Kidney epithelial cell (primary cell): ENCODE data around the gene SUSD5. TPM values are rescaled to one million over a fixed set of nuclear protein-coding genes. Genes with fewer than 3 reads are reported as not detected.

ENCODE experiments used
- DNase-seq: peaks from one replicate; pipeline ENCODE4 v3.0.0-alpha.2; 2010; ENCODE audit warnings: low read depth
- H3K27me3 ChIP-seq: 2 replicates; pipeline ENCODE4 v1.6.0; 2011; ENCODE audit warnings: low read length; ENCODE audit not compliant: control insufficient read depth, insufficient read depth
- H3K36me3 ChIP-seq: 2 replicates; pipeline ENCODE4 v1.5.1; 2011; ENCODE audit warnings: low read length; ENCODE audit not compliant: control insufficient read depth, insufficient read depth
- H3K4me3 ChIP-seq: 2 replicates; pipeline ENCODE4 v1.5.1; 2011; ENCODE audit warnings: low read depth, mild to moderate bottlenecking, control low read depth, low read length
- CTCF ChIP-seq: IDR thresholded peaks from 2 replicates; pipeline ENCODE4 v1.5.1; 2011; ENCODE audit warnings: mild to moderate bottlenecking, moderate library complexity, low read length, control low read depth, inconsistent platforms; ENCODE audit not compliant: insufficient read depth, poor library complexity, severe bottlenecking
- total RNA-seq: library from RNA; depleted of rRNA; stranded (reverse); fragments of >200 nt; gene quantifications from 2 replicates; pipeline ENCODE4 v1.2.3, GENCODE V29; 2015

SUSD5 gene
- total RNA-seq, 1 donor from 2014 or later = 2.0 TPM

GRCh38 chr3:33103034-33103433, 115.6 kb downstream of the SUSD5 start:
- Histone ChIP-seq H3K36me3 (no peaks in the 10 kb centered on the region), H3K27me3 (no peaks in the 10 kb centered on the region), H3K4me3 (no peak overlapping the region)
- DNase-seq = no peak
- no peak for TF ChIP-seq CTCF

- H3K27me3 ChIP-seq = no peaks in the 10 kb centered on the region
- no peak for TF ChIP-seq CTCF
- no peak for DNase-seq
- no peaks in the 10 kb centered on the region for H3K36me3 ChIP-seq
- H3K4me3 ChIP-seq = no peak overlapping the region
Observed at GRCh38 chr3:33100229-33100628, 118.4 kb downstream of the SUSD5 start.

Other genes starting within 250 kb of the SUSD5 start
- gene GLB1, start 121.7 kb downstream of the SUSD5 start, total RNA-seq = 111 and 154 TPM in 2 replicates
- gene TMPPE, start 121.7 kb downstream of the SUSD5 start, total RNA-seq = 6.9 and 8.5 TPM in 2 replicates
- gene CRTAP, start 104.8 kb downstream of the SUSD5 start, total RNA-seq = 297 and 327 TPM in 2 replicates
- 12.6 and 22.9 TPM in 2 replicates for gene FBXL2, start 58.6 kb upstream of the SUSD5 start, total RNA-seq
- 50.9 and 59.6 TPM in 2 replicates for gene UBP1, start 221.6 kb upstream of the SUSD5 start, total RNA-seq